ENCODE data around the gene STARD3.

DNA sequence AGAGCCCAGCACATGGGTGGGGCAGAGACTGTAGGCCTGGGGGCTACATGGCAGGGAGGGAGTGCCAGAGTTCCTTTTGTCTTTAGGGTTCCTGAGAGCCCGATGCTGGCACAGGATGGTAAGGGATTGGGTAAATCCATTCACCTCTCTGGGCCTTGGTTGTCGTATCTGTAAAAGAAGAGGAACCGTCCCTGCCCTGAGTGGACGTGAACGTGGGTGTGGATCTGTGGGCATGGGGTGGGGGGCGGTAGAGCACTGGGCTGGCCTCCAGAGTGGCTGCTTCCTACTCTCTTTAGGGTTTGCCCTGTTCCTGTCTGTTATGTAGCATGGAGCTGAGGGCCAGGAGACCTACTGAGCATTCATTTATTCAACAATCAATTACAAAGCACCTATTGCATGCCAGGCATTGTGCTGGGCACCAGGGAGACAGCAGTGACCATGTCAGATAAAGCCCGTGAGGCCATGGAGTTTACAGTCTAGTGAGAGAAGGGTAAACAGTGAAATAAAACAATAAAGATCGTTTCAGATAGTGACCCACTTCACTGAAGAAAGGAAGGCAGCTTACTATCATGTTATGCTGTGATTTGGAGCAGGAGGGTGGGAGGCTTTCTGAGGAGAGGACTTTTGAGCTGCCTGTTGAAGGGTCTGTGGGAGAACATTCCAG lies 15.1 kb downstream of the STARD3 start:
- TF ChIP-seq LEF1 (IDR thresholded peaks at IDR 0.05; ENCODE audit: borderline replicate concordance) (no peak), FOXA1 (IDR thresholded peaks at IDR 0.05) (no peak), ARNT (IDR thresholded peaks at IDR 0.05) (no peak), SP1 (IDR thresholded peaks at IDR 0.05) (no peak), HDGF (IDR thresholded peaks at IDR 0.05; ENCODE audit: borderline replicate concordance) (no peak), NFRKB (IDR thresholded peaks at IDR 0.05) (no peak), SUZ12 (IDR thresholded peaks at IDR 0.05) (no peak), FOXM1 (IDR thresholded peaks at IDR 0.05; ENCODE audit: borderline replicate concordance) (no peak), ELF4 (IDR thresholded peaks at IDR 0.05) (no peak)

Data from HEK293T (cell line).